Sciatic nerve (tissue), 2 donors: ENCODE results near the gene KCND3. TPM values are rescaled to one million over a fixed set of nuclear protein-coding genes. Genes with fewer than 3 reads are reported as not detected.

Source experiments
- ATAC-seq: fragments of 200-7000 bp; cut with Tn5 transposase; one replicate; pipeline ENCODE4 v1.9.1; 2020; ENCODE audit warnings: mild to moderate bottlenecking, moderate library complexity
- DNase-seq: peaks from one replicate; pipeline ENCODE4 v3.0.0-alpha.2; 2020; ENCODE audit warnings: low spot score
- intact Hi-C: fragments of 100-400 bp; cut with DNase I; formaldehyde crosslinking; loops from one replicate; pipeline ENCODE4 v1.14.2; 2022
- total RNA-seq: library from RNA; stranded (reverse); fragmentation: NEBNext Ultra II Directional; extraction: Animal tissue kit (Norgen Biotek cat#: 25700); gene quantifications from one replicate; pipeline ENCODE4 v1.2.1, GENCODE V29; 2021
- donor health status: DM: no; HTN: no; CAD: no.
- donor health status: DM: no; HTN: no; CAD: no.

The KCND3 gene
- total RNA-seq, 1 donor from 2014 or later = 7.5 TPM

GRCh38 chr1:111834956-111835355 lies 154.5 kb downstream of the KCND3 start:
- intact Hi-C loops = no loop called here
- no peak for ATAC-seq

GRCh38 chr1:111833334-111833733 lies 156.1 kb downstream of the KCND3 start:
- no peak for DNase-seq
- ATAC-seq = no peak
- intact Hi-C loops = no loop called here

More at GRCh38 chr1:111834956-111835355, 154.5 kb downstream of the KCND3 start:
- no peak for DNase-seq

- ATAC-seq = no peak
- no peak for DNase-seq
- intact Hi-C loops = no loop called here
Observed at GRCh38 chr1:111832521-111833155, 156.8 kb downstream of the KCND3 start.

GRCh38 chr1:111831153-111831552 lies 158.3 kb downstream of the KCND3 start:
- intact Hi-C loops = no loop called here
- ATAC-seq (no peak), DNase-seq (no peak)

GRCh38 chr1:111827946-111828345 lies 161.5 kb downstream of the KCND3 start:
- DNase-seq (no peak), ATAC-seq (no peak)
- intact Hi-C loops = no loop called here

- ATAC-seq = no peak
- DNase-seq = no peak
- intact Hi-C loops = no loop called here
Observed at GRCh38 chr1:111826278-111826677, 163.2 kb downstream of the KCND3 start.

- ATAC-seq = no peak
- no peak for DNase-seq
- intact Hi-C loops = no loop called here
Observed at GRCh38 chr1:111825217-111825616, 164.3 kb downstream of the KCND3 start.

GRCh38 chr1:111822138-111822537 lies 167.3 kb downstream of the KCND3 start:
- DNase-seq (no peak), ATAC-seq (no peak)
- intact Hi-C loops = no loop called here

GRCh38 chr1:111821121-111821745 lies 168.2 kb downstream of the KCND3 start:
- DNase-seq (no peak), ATAC-seq (no peak)
- intact Hi-C loops = no loop called here

GRCh38 chr1:111819566-111820263 lies 169.8 kb downstream of the KCND3 start:
- ATAC-seq (no peak), DNase-seq (no peak)
- intact Hi-C loops = no loop called here

- no peak for ATAC-seq
- intact Hi-C loops = no loop called here
- DNase-seq = no peak
Observed at GRCh38 chr1:111818546-111818945, 170.9 kb downstream of the KCND3 start.

- DNase-seq (no peak), ATAC-seq (no peak)
- intact Hi-C loops = no loop called here
Observed at GRCh38 chr1:111818081-111818480, 171.4 kb downstream of the KCND3 start.

- intact Hi-C loops = no loop called here
- ATAC-seq = no peak
- DNase-seq = no peak
Observed at GRCh38 chr1:111814642-111815041, 174.8 kb downstream of the KCND3 start.

- intact Hi-C loops = no loop called here
- ATAC-seq = no peak
Observed at GRCh38 chr1:111814305-111814628, 175.2 kb downstream of the KCND3 start.

GRCh38 chr1:111813440-111814304 lies 175.8 kb downstream of the KCND3 start:
- no peak for ATAC-seq
- no peak for DNase-seq
- intact Hi-C loops = no loop called here

More at GRCh38 chr1:111814305-111814628, 175.2 kb downstream of the KCND3 start:
- DNase-seq = no peak

- ATAC-seq = no peak
- intact Hi-C loops = no loop called here
- no peak for DNase-seq
Observed at GRCh38 chr1:111812306-111812705, 177.2 kb downstream of the KCND3 start.

- ATAC-seq (no peak), DNase-seq (no peak)
Observed at GRCh38 chr1:111811891-111812290, 177.6 kb downstream of the KCND3 start.

GRCh38 chr1:111805251-111805650 lies 184.2 kb downstream of the KCND3 start:
- no peak for ATAC-seq
- intact Hi-C loops = no loop called here
- no peak for DNase-seq

More at GRCh38 chr1:111811891-111812290, 177.6 kb downstream of the KCND3 start:
- intact Hi-C loops = no loop called here

- no peak for ATAC-seq
Observed at GRCh38 chr1:111804776-111805175, 184.7 kb downstream of the KCND3 start.

GRCh38 chr1:111803951-111804350 lies 185.5 kb downstream of the KCND3 start:
- intact Hi-C loops = no loop called here
- ATAC-seq = no peak
- DNase-seq = no peak

More at GRCh38 chr1:111804776-111805175, 184.7 kb downstream of the KCND3 start:
- intact Hi-C loops = no loop called here
- no peak for DNase-seq
